Putamen (tissue), 1 donor: ENCODE results near the gene PXMP4.

ENCODE experiments used
- DNase-seq: peaks from one replicate; pipeline ENCODE4 v3.0.0-alpha.2; 2016; ENCODE audit warnings: low spot score

Gene PXMP4

GRCh38 chr20:33654680-33655161 lies 65.4 kb downstream of the PXMP4 start:
- DNase-seq: no peak

- no peak for DNase-seq
These were observed 66.1 kb downstream of the PXMP4 start for GRCh38 chr20:33653900-33654596.

- no peak for DNase-seq
These were observed 66.8 kb downstream of the PXMP4 start for GRCh38 chr20:33653218-33653899.
